Endometrial microvascular endothelial cells (primary cell): Measurements from ENCODE around the gene LPP. TPM values are rescaled to one million over a fixed set of nuclear protein-coding genes. Genes with fewer than 3 reads are reported as not detected.

Experiments used
- in situ Hi-C: cut with HindIII; loops from 2 replicates; pipeline ENCODE4 v1.10.0; 2017; ENCODE audit warnings: low sequenced_read_pairs, low pct_unique_long_range_greater_than_20kb; ENCODE audit errors: inconsistent ontology term
- total RNA-seq: library from RNA; depleted of rRNA; stranded (reverse); fragments of >200 nt; gene quantifications from one replicate; pipeline ENCODE4 v1.2.3, GENCODE V29; 2015; ENCODE audit errors: inconsistent ontology term

The LPP gene
- total RNA-seq, 1 donor from 2014 or later, result 43.2 TPM

GRCh38 chr3:188232656-188233055 lies 78.7 kb downstream of the LPP start:
- in situ Hi-C loops, result loop anchor here (25.0 kb wide), 1 partner anchor 495 kb away; the partner anchor contains the start of gene BCL6

GRCh38 chr3:188233320-188233719 lies 79.4 kb downstream of the LPP start:
- in situ Hi-C loops, result loop anchor here (25.0 kb wide), 1 partner anchor 496 kb away; the partner anchor contains the start of gene BCL6

- in situ Hi-C loops, result loop anchor here (25.0 kb wide), 1 partner anchor 497 kb away; the partner anchor contains the start of gene BCL6
These were observed 80.2 kb downstream of the LPP start for GRCh38 chr3:188234132-188234531.

GRCh38 chr3:188236271-188236670 lies 82.3 kb downstream of the LPP start:
- in situ Hi-C loops, result loop anchor here (25.0 kb wide), 1 partner anchor 499 kb away; the partner anchor contains the start of gene BCL6

- in situ Hi-C loops, result loop anchor here (25.0 kb wide), 1 partner anchor 502 kb away; the partner anchor contains the start of gene BCL6
These were observed 85.1 kb downstream of the LPP start for GRCh38 chr3:188239035-188239434.

- in situ Hi-C loops, result loop anchor here (25.0 kb wide), 1 partner anchor 502 kb away; the partner anchor contains the start of gene BCL6
These were observed 85.6 kb downstream of the LPP start for GRCh38 chr3:188239577-188239976.

GRCh38 chr3:188240189-188240981 lies 86.4 kb downstream of the LPP start:
- in situ Hi-C loops, result loop anchor here (25.0 kb wide), 1 partner anchor 503 kb away; the partner anchor contains the start of gene BCL6

- in situ Hi-C loops, result loop anchor here (25.0 kb wide), 1 partner anchor 504 kb away; the partner anchor contains the start of gene BCL6
These were observed 87.1 kb downstream of the LPP start for GRCh38 chr3:188241072-188241471.

GRCh38 chr3:188241883-188242282 lies 87.9 kb downstream of the LPP start:
- in situ Hi-C loops, result loop anchor here (25.0 kb wide), 1 partner anchor 505 kb away; the partner anchor contains the start of gene BCL6

GRCh38 chr3:188242436-188243123 lies 88.6 kb downstream of the LPP start:
- in situ Hi-C loops, result loop anchor here (25.0 kb wide), 1 partner anchor 505 kb away; the partner anchor contains the start of gene BCL6

- in situ Hi-C loops, result loop anchor here (25.0 kb wide), 1 partner anchor 506 kb away; the partner anchor contains the start of gene BCL6
These were observed 89.3 kb downstream of the LPP start for GRCh38 chr3:188243124-188243795.

GRCh38 chr3:188244395-188244861 lies 90.5 kb downstream of the LPP start:
- in situ Hi-C loops, result loop anchor here (25.0 kb wide), 1 partner anchor 507 kb away; the partner anchor contains the start of gene BCL6

- in situ Hi-C loops, result loop anchor here (25.0 kb wide), 1 partner anchor 510 kb away; the partner anchor contains the start of gene BCL6
These were observed 92.9 kb downstream of the LPP start for GRCh38 chr3:188246905-188247304.

GRCh38 chr3:188248036-188248561 lies 94.1 kb downstream of the LPP start:
- in situ Hi-C loops, result loop anchor here (25.0 kb wide), 1 partner anchor 511 kb away; the partner anchor contains the start of gene BCL6

- in situ Hi-C loops, result no loop called here
These were observed 99.3 kb downstream of the LPP start for GRCh38 chr3:188253123-188253793.

- in situ Hi-C loops, result no loop called here
These were observed 100.0 kb downstream of the LPP start for GRCh38 chr3:188253800-188254452.

- in situ Hi-C loops, result no loop called here
These were observed 100.6 kb downstream of the LPP start for GRCh38 chr3:188254520-188255070.
